Breast epithelium (tissue), 4 donors: ENCODE results near the gene CD247. TPM values are rescaled to one million over a fixed set of nuclear protein-coding genes. Genes with fewer than 3 reads are reported as not detected.
A peak's percentile ranks its signal among the peaks of the same experiment; 100 is the strongest.

Experiments used
- DNase-seq, 2 donors: peaks; one replicate each; pipeline ENCODE4 v3.0.0-alpha.2; 2019; ENCODE audit warnings: low spot score in 2 of 2
- H3K27ac ChIP-seq, 2 donors: fragments of 200-600 bp; sonication (generic) in 1 of 2; one replicate each; pipeline ENCODE4 v1.5.1; 2016 to 2019; ENCODE audit warnings: mild to moderate bottlenecking in 1 of 2
- H3K27me3 ChIP-seq, 2 donors: fragments of 200-600 bp; sonication (generic) in 1 of 2; one replicate each; pipeline versions ENCODE4 v1.5.1 to v1.6.0; 2017 to 2019; ENCODE audit warnings: control low read depth in 1 of 2, mild to moderate bottlenecking in 1 of 2
- H3K36me3 ChIP-seq: fragments of 200-600 bp; one replicate; pipeline ENCODE4 v1.5.1; 2019
- H3K4me1 ChIP-seq, 2 donors: fragments of 200-600 bp; sonication (generic); one replicate each; pipeline ENCODE4 v1.5.1; 2016 to 2019; ENCODE audit warnings: control low read depth in 1 of 2
- H3K4me3 ChIP-seq, 3 donors: fragments of 200-600 bp; sonication (generic); 1 replicate in 2 of 3; 2 replicates in 1 of 3; pipeline ENCODE4 v1.5.1; 2016 to 2019; ENCODE audit warnings: mild to moderate bottlenecking in 3 of 3, moderate library complexity in 2 of 3
- H3K9me3 ChIP-seq, 2 donors: fragments of 200-600 bp; sonication (generic) in 1 of 2; one replicate each; pipeline ENCODE4 v1.5.1; 2016 to 2019; ENCODE audit warnings: control low read depth in 1 of 2
- CTCF ChIP-seq, 3 donors: fragments of 450-650 bp; IDR thresholded peaks; one replicate each; pipeline ENCODE4 v1.5.1; 2016 to 2017; ENCODE audit warnings: antibody characterized with exemption in 3 of 3, mild to moderate bottlenecking in 3 of 3, moderate library complexity in 3 of 3
- POLR2A ChIP-seq: fragments of 450-650 bp; IDR thresholded peaks from one replicate; pipeline ENCODE4 v1.6.1; 2016; ENCODE audit warnings: antibody characterized with exemption, mild to moderate bottlenecking, moderate library complexity
- POLR2AphosphoS5 ChIP-seq, 3 donors: sonication (generic); formaldehyde crosslinking; IDR thresholded peaks; one replicate each; pipeline ENCODE4 v1.6.1; 2017; ENCODE audit warnings: antibody characterized with exemption in 3 of 3
- intact Hi-C: fragments of 100-400 bp; cut with DNase I; formaldehyde crosslinking; loops from one replicate; pipeline ENCODE4 v1.15.1; 2023; ENCODE audit warnings: low total_unique reads
- total RNA-seq, 3 donors: library from RNA; depleted of rRNA; stranded (reverse); fragments of >200 nt; gene quantifications; one replicate each; pipeline ENCODE4 v1.1.0, GENCODE V29; 2016

CD247 gene
- total RNA-seq, 3 donors from 2014 or later = 0.80 to 2.0 (median 2.0) TPM

- intact Hi-C loops = no loop called here
- Histone ChIP-seq H3K27me3 (no peaks in the 10 kb centered on the region), H3K9me3 (no peaks in the 10 kb centered on the region), H3K36me3 (no peaks in the 10 kb centered on the region), H3K27ac (no peak overlapping the region), H3K4me3 (no peak overlapping the region), H3K4me1 (no peaks in the 10 kb centered on the region)
- DNase-seq = peak in 1 of 2 donors; percentile 28
- TF ChIP-seq POLR2A (no peak), CTCF (IDR thresholded peaks at IDR 0.05) (no peak)
Observed at GRCh38 chr1:167472752-167473521, 45.4 kb downstream of the CD247 start.

GRCh38 chr1:167471568-167471967 lies 46.8 kb downstream of the CD247 start:
- Histone ChIP-seq H3K4me3 (no peak overlapping the region), H3K27me3 (no peaks in the 10 kb centered on the region), H3K9me3 (no peaks in the 10 kb centered on the region), H3K27ac (no peak overlapping the region), H3K4me1 (no peaks in the 10 kb centered on the region), H3K36me3 (no peaks in the 10 kb centered on the region)
- no peak for TF ChIP-seq POLR2A
- no peak for TF ChIP-seq CTCF (IDR thresholded peaks at IDR 0.05)
- TF ChIP-seq POLR2AphosphoS5 (IDR thresholded peaks at IDR 0.05) = no peak
- DNase-seq = peak in 1 of 2 donors; percentile 5
- intact Hi-C loops = no loop called here

- no peak for DNase-seq
- H3K4me3 ChIP-seq = no peak overlapping the region
- H3K27me3 ChIP-seq = no peaks in the 10 kb centered on the region
- TF ChIP-seq CTCF (IDR thresholded peaks at IDR 0.05) = no peak
- TF ChIP-seq POLR2AphosphoS5 (IDR thresholded peaks at IDR 0.05) = no peak
- no peak for TF ChIP-seq POLR2A
- no peak overlapping the region for H3K27ac ChIP-seq
- no peaks in the 10 kb centered on the region for H3K9me3 ChIP-seq
- no peaks in the 10 kb centered on the region for H3K36me3 ChIP-seq
- intact Hi-C loops = no loop called here
- H3K4me1 ChIP-seq = no peaks in the 10 kb centered on the region
Observed at GRCh38 chr1:167469280-167469965, 48.9 kb downstream of the CD247 start.

GRCh38 chr1:167467752-167468151 lies 50.6 kb downstream of the CD247 start:
- intact Hi-C loops = no loop called here
- Histone ChIP-seq H3K27ac (no peak overlapping the region), H3K9me3 (no peaks in the 10 kb centered on the region), H3K36me3 (no peaks in the 10 kb centered on the region), H3K4me3 (no peak overlapping the region), H3K27me3 (no peaks in the 10 kb centered on the region), H3K4me1 (no peaks in the 10 kb centered on the region)
- TF ChIP-seq POLR2AphosphoS5 (IDR thresholded peaks at IDR 0.05) (no peak), CTCF (IDR thresholded peaks at IDR 0.05) (no peak), POLR2A (no peak)
- DNase-seq = no peak

GRCh38 chr1:167467126-167467710 lies 51.1 kb downstream of the CD247 start:
- no peak overlapping the region for H3K27ac ChIP-seq
- intact Hi-C loops = no loop called here
- TF ChIP-seq POLR2A (no peak), CTCF (IDR thresholded peaks at IDR 0.05) (no peak), POLR2AphosphoS5 (IDR thresholded peaks at IDR 0.05) (no peak)
- H3K4me3 ChIP-seq = no peak overlapping the region
- H3K27me3 ChIP-seq = no peaks in the 10 kb centered on the region
- DNase-seq = peak in 1 of 2 donors; percentile 7
- H3K9me3 ChIP-seq = no peaks in the 10 kb centered on the region
- no peaks in the 10 kb centered on the region for H3K4me1 ChIP-seq
- H3K36me3 ChIP-seq = no peaks in the 10 kb centered on the region
